Inferior parietal cortex (tissue), 1 donor: ENCODE data around the gene H2BK1.

Source experiments
- DNase-seq: peaks from one replicate; pipeline ENCODE4 v3.0.0-alpha.2; 2016; ENCODE audit errors: extremely low spot score

H2BK1 gene

GRCh38 chr7:151245360-151246101 is 35.2 kb upstream of the H2BK1 start:
- no peak for DNase-seq

GRCh38 chr7:151244841-151245346 is 34.6 kb upstream of the H2BK1 start:
- DNase-seq = no peak

GRCh38 chr7:151244196-151244840 is 34.0 kb upstream of the H2BK1 start:
- DNase-seq = peak; percentile 70

- DNase-seq = no peak
These were observed 33.3 kb upstream of the H2BK1 start for GRCh38 chr7:151243408-151244195.

GRCh38 chr7:151243045-151243349 is 32.7 kb upstream of the H2BK1 start:
- DNase-seq = no peak

- no peak for DNase-seq
These were observed 32.1 kb upstream of the H2BK1 start for GRCh38 chr7:151242159-151243044.

GRCh38 chr7:151241755-151242096 is 31.4 kb upstream of the H2BK1 start:
- DNase-seq = no peak

- DNase-seq = no peak
These were observed 30.9 kb upstream of the H2BK1 start for GRCh38 chr7:151240942-151241754.

GRCh38 chr7:151240536-151240935 is 30.2 kb upstream of the H2BK1 start:
- DNase-seq = no peak

- no peak for DNase-seq
These were observed 29.7 kb upstream of the H2BK1 start for GRCh38 chr7:151239837-151240459.

GRCh38 chr7:151238924-151239836 is 28.9 kb upstream of the H2BK1 start:
- no peak for DNase-seq

- DNase-seq = no peak
These were observed 28.0 kb upstream of the H2BK1 start for GRCh38 chr7:151238190-151238810.

- DNase-seq = no peak
These were observed 27.2 kb upstream of the H2BK1 start for GRCh38 chr7:151237244-151238189.

- DNase-seq = no peak
These were observed 26.1 kb upstream of the H2BK1 start for GRCh38 chr7:151236406-151236805.

GRCh38 chr7:151235091-151235787 is 25.0 kb upstream of the H2BK1 start:
- DNase-seq = no peak

GRCh38 chr7:151233804-151234203 is 23.5 kb upstream of the H2BK1 start:
- DNase-seq = no peak
